ENCODE data around the gene GRAMD1C. TPM values are rescaled to one million over a fixed set of nuclear protein-coding genes. Genes with fewer than 3 reads are reported as not detected.

The GRAMD1C gene
- total RNA-seq, 1 donor from 2014 or later: 2.4 TPM

GRCh38 chr3:113898892-113899291, 60.3 kb downstream of the GRAMD1C start:
- Mint-ChIP-seq H3K36me3 (ENCODE audit: low read depth) (no peaks in the 10 kb centered on the region), H3K4me1 (no peaks in the 10 kb centered on the region), H3K27ac (ENCODE audit: unreplicated experiment) (no peak overlapping the region), H3K27me3 (ENCODE audit: low read depth) (no peaks in the 10 kb centered on the region), H3K9me3 (no peaks in the 10 kb centered on the region), H3K4me3 (no peak overlapping the region)
- DNase-seq (ENCODE audit: low read depth, low spot score): no peak
- TF ChIP-seq CTCF (conservative IDR thresholded peaks at IDR 0.05): no peak

DNA sequence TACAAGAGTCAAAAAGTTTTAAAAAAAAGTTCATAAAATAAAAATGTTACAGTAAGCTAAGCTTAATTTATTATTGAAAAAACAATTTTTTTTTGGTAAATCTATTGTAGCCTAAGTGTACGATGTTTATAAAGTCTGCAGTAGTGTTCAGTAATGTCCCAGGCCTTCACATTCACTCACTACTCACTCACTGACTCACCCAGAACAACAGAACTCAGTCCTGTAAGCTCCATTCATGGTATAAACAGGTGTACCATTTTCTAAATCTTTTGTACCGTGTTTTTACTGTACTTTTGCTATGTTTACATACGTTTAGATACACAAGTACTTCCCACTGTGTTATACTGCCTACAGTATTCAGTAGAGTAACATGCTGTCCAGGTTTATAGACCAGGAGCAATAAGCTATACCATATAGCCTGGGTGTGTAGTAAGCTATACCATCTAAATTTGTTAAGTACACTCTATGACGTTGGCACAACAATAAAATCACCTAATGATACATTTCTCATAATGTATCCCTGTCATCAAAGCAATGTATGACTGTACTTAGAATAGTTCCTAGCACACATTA, 68.1 kb downstream of the GRAMD1C start:
- H3K4me1 Mint-ChIP-seq: no peaks in the 10 kb centered on the region
- DNase-seq (ENCODE audit: low read depth, low spot score): no peak
- H3K9me3 Mint-ChIP-seq: no peaks in the 10 kb centered on the region
- H3K27ac Mint-ChIP-seq (ENCODE audit: unreplicated experiment): no peak overlapping the region
- H3K27me3 Mint-ChIP-seq (ENCODE audit: low read depth): no peaks in the 10 kb centered on the region
- H3K4me3 Mint-ChIP-seq: no peak overlapping the region
- no peaks in the 10 kb centered on the region for H3K36me3 Mint-ChIP-seq (ENCODE audit: low read depth)
- TF ChIP-seq CTCF (conservative IDR thresholded peaks at IDR 0.05): no peak

DNA sequence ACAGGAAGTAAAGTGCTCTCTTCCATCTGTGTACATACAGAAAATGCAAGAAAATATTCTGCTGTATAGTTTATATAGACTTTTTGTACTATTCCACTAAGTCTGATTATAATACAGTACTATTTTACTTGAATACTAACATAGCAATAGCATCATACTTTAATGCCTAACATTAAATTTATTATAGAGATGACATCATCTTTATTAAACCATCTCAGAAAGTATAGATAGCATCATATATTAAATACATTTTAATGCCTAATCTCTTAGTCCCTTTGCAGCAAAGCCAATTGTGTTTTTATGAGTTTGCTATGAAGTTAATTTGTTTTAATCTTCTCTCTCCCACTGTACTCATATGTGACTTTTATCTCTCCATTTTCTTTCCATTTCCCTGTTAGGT, 69.5 kb downstream of the GRAMD1C start:
- TF ChIP-seq CTCF (conservative IDR thresholded peaks at IDR 0.05): no peak
- H3K9me3 Mint-ChIP-seq: no peaks in the 10 kb centered on the region
- H3K36me3 Mint-ChIP-seq (ENCODE audit: low read depth): no peaks in the 10 kb centered on the region
- DNase-seq (ENCODE audit: low read depth, low spot score): no peak
- H3K4me1 Mint-ChIP-seq: no peaks in the 10 kb centered on the region
- H3K27ac Mint-ChIP-seq (ENCODE audit: unreplicated experiment): no peak overlapping the region
- H3K4me3 Mint-ChIP-seq: no peak overlapping the region
- H3K27me3 Mint-ChIP-seq (ENCODE audit: low read depth): no peaks in the 10 kb centered on the region

DNA sequence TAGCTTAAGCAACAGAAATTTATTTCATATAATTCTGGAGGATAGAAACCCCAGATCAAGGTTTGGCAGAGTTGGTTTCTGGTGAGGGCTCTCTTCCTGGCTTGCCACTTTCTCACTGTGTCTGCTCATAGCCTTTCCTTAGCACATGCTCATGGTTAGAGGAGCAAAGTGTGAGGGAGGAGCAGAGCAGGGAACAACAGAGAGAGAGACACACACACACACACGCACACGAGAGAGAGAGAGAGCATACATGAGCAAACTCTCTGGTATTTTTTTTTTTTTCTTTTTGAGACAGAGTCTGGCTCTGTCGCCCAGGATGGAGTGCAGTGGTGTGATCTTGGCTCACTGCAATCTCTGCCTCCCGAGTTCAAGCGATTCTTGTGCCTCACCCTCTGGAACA, 72.4 kb downstream of the GRAMD1C start:
- Mint-ChIP-seq H3K36me3 (ENCODE audit: low read depth) (no peaks in the 10 kb centered on the region), H3K9me3 (no peaks in the 10 kb centered on the region), H3K4me3 (no peak overlapping the region), H3K27ac (ENCODE audit: unreplicated experiment) (no peak overlapping the region), H3K27me3 (ENCODE audit: low read depth) (no peaks in the 10 kb centered on the region), H3K4me1 (no peaks in the 10 kb centered on the region)
- no peak for DNase-seq (ENCODE audit: low read depth, low spot score)
- TF ChIP-seq CTCF (conservative IDR thresholded peaks at IDR 0.05): no peak

DNA sequence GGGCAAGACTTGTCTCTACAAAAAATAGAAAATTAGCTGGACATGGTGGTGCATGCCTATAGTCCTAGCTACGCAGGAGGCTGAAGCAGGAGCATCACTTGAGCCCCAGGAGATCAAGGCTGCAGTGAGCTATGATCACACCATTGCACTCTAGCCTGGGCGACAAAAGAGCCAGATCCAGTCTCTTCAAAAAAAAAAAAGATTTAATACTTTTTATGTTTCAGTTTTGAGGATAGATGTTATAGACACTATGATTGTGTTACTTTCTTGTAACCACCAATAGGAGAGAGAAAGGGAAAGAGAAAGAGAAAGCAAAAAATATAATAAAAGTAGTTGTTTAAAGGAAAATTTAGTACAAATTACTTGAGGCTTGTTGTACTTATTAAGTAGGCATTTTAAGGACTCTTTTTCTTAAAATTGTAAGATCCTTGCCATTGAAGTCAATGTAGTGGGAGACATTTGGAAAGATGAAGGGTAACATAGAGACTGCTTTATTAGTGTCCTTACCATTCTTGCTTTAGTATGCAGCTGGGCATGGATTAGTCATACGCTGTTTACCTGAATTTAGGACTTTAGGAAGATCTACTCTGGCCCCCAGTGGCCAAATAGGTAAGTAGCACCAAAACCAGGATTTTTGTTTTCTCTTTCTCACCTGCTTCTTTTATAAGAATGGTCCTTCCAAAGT, 74.1 kb downstream of the GRAMD1C start:
- DNase-seq (ENCODE audit: low read depth, low spot score): no peak
- TF ChIP-seq CTCF (conservative IDR thresholded peaks at IDR 0.05): peak; percentile 77
- Mint-ChIP-seq H3K36me3 (ENCODE audit: low read depth) (no peaks in the 10 kb centered on the region), H3K27ac (ENCODE audit: unreplicated experiment) (no peak overlapping the region), H3K27me3 (ENCODE audit: low read depth) (no peaks in the 10 kb centered on the region), H3K4me1 (no peaks in the 10 kb centered on the region), H3K9me3 (no peaks in the 10 kb centered on the region), H3K4me3 (no peak overlapping the region)
